H1 (cell line): ENCODE results near the gene HSD17B3. TPM values are rescaled to one million over a fixed set of nuclear protein-coding genes. Genes with fewer than 3 reads are reported as not detected.

ENCODE experiments used
- GABPA ChIP-seq: IDR thresholded peaks from 2 replicates; pipeline ENCODE4 v1.6.1; 2011; ENCODE audit warnings: mild to moderate bottlenecking, low read length, moderate library complexity, borderline replicate concordance; ENCODE audit not compliant: insufficient read depth
- TCF12 ChIP-seq: IDR thresholded peaks from 2 replicates; pipeline ENCODE4 v1.6.1; 2011; ENCODE audit warnings: low read depth, mild to moderate bottlenecking, low read length
- polyA plus RNA-seq, 7 experiments: library from polyadenylated mRNA; depleted of rRNA in 3 of 7; stranded (reverse) in 5 of 7; unstranded in 2 of 7; fragments of >200 nt in 5 of 7; fragments of 200-250 nt in 2 of 7; gene quantifications; 1 replicate in 5 of 7; 2 replicates in 1 of 7; 4 replicates in 1 of 7; pipeline versions ENCODE4 v1.2.1 to v1.2.3, GENCODE V29; 2011 to 2013; ENCODE audit warnings: missing spikeins in 2 of 7, mixed read lengths in 2 of 7
- total RNA-seq: library from RNA; stranded (reverse); fragmentation: NEBNext Ultra II Directional; extraction: Animal tissue kit (Norgen Biotek cat#: 25700); gene quantifications from 2 replicates; pipeline ENCODE4 v1.2.1, GENCODE V29; 2021

HSD17B3 gene
- total and polyA plus RNA-seq, 2 of the 8 experiments (the other 6 are each of a cell fraction or from before 2014, with no cell fraction given), result not detected

DNA sequence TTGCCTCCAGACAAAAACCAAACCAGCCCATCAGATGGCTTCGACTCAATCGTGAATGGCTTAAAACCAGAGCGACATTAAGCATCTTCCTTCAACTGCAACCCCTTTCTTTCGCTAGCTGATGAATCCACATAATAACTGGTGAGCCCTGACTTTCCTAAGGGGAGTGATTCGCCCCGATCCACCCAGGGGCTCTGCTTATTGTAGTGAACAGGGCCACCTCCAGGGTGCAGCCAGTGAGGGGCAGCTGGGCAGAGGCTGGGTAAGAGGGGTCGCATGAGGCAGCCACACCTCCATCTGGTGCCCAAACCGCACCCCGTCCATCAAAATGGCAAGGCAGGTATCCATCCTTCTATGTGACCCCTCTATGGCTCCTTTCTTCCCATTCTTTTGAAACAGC lies 43.6 kb upstream of the HSD17B3 start (continued):
- no peak for TF ChIP-seq TCF12
- no peak for TF ChIP-seq GABPA
